Fibroblast of mammary gland (primary cell): ENCODE data around the gene MED16.
A peak's percentile ranks its signal among the peaks of the same experiment; 100 is the strongest.

Experiments
- DNase-seq: peaks from one replicate; pipeline ENCODE4 v3.0.0-alpha.2; 2010; ENCODE audit warnings: low read depth
- H3K4me3 ChIP-seq: 2 replicates; pipeline ENCODE4 v1.5.1; 2011; ENCODE audit warnings: low read depth, mild to moderate bottlenecking, low read length, moderate library complexity; ENCODE audit not compliant: control insufficient read depth
- TF ChIP-seq, protein P1 (sequence below): conservative IDR thresholded peaks from 2 replicates; pipeline ENCODE4 v1.5.1; 2011; ENCODE audit warnings: low read depth, low read length, inconsistent platforms; ENCODE audit not compliant: control insufficient read depth, insufficient read depth

The MED16 gene

DNA sequence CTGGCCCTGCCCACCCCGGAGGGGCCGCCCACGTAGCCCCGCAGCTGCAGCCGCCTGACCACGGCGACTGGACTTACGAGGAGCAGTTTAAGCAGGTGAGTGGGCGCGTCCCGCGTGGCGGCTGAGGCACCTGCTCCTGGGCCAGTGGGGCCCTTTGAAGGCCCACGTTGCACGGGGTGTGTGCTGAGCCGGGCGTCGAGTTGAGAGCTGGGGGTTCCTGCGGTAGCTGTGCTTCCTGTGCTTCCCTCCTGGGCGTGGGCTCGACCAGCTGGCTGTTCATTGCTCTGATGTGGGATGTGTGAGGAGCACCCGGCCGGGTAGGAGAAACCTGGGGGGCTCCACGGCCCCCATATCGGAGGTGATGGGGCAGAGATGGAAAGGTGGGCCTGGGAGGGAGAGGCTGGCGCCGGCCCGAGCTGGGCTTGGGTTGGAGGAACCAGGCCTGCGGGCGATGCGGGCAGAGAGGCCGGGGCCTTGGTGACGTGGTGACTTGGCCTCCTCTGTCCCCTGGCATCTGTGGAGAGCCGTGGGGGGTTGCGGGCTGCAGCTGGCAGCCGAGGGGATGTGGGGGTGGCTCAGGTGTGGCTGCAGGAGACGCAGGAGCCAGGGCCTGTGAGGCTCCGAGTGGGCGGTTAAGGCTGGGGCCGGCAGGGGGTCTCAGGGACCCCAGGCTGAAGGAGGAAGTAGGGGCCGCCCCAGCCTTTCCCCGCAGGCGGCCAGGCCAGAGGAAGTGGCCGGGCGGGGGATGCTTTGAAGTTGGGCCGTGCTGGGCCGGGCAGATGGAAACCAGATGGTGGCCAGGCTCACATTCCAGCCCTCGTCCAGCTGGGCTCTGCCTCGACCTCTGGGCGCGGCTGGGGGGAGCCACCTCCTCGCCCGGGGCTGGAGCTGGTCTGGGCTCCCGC, 39.9 kb upstream of the MED16 start:
- peak; percentile 93 for DNase-seq
- H3K4me3 ChIP-seq, result peak overlapping the region; percentile 19
- TF ChIP-seq, protein P1, sequence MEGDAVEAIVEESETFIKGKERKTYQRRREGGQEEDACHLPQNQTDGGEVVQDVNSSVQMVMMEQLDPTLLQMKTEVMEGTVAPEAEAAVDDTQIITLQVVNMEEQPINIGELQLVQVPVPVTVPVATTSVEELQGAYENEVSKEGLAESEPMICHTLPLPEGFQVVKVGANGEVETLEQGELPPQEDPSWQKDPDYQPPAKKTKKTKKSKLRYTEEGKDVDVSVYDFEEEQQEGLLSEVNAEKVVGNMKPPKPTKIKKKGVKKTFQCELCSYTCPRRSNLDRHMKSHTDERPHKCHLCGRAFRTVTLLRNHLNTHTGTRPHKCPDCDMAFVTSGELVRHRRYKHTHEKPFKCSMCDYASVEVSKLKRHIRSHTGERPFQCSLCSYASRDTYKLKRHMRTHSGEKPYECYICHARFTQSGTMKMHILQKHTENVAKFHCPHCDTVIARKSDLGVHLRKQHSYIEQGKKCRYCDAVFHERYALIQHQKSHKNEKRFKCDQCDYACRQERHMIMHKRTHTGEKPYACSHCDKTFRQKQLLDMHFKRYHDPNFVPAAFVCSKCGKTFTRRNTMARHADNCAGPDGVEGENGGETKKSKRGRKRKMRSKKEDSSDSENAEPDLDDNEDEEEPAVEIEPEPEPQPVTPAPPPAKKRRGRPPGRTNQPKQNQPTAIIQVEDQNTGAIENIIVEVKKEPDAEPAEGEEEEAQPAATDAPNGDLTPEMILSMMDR, result no peak

DNA sequence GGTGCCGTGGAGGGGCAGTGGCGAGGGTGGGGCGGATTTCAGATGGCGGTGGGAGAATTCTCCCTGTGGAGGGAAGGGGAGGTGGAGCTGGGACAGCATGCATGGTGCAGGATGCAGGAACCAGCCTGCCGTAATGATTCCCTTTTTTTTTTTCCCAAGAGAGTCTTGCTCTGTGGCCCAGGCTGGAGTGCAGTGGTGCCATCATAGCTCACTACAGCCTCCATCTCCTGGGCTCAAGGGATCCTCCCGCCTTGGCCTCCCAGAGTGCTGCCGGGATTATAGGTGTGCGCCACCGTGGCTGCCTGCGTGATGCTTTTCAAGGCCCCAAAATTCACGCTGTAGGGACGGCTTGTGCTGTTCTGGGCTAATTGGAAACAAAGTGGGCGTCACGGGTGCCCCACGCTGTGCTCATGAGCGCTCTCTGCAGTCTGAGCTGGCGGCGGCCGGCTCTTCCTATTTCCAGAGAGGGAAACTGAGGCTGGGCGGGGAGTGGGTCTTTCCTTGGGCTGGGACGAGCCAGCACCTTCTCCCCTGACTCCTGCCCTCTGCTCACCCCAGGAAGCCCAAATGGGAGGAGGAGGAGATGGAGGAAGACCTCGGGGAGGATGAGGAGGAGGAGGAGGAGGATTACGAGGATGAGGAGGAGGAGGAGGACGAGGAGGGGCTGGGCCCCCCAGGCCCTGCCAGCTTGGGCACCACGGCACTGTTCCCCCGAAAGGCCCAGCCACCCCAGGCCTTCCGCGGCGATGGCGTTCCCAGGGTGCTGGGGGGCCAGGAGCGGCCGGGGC, 39.1 kb upstream of the MED16 start:
- DNase-seq, result no peak
- no peak overlapping the region for H3K4me3 ChIP-seq
- TF ChIP-seq, protein P1, result no peak

DNA sequence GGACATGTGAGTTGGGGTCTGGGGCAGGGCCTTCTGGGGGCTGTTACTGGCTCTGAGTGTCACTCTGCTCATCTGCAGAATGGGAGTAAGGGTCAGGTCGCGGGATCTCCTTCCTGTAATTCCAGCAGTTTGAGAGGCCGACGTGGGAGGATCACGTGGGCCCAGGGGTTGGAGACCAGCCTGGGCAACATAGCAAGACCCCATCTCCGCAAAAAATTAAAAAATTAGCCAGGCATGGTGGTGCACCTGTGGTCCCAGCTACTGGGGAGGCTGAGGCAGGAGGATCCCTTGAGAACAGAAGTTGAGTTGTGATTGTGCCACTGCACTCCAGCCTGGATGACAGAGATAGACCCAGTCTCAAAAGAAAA, 36.9 kb upstream of the MED16 start:
- no peak overlapping the region for H3K4me3 ChIP-seq
- DNase-seq, result no peak
- TF ChIP-seq, protein P1, result no peak

DNA sequence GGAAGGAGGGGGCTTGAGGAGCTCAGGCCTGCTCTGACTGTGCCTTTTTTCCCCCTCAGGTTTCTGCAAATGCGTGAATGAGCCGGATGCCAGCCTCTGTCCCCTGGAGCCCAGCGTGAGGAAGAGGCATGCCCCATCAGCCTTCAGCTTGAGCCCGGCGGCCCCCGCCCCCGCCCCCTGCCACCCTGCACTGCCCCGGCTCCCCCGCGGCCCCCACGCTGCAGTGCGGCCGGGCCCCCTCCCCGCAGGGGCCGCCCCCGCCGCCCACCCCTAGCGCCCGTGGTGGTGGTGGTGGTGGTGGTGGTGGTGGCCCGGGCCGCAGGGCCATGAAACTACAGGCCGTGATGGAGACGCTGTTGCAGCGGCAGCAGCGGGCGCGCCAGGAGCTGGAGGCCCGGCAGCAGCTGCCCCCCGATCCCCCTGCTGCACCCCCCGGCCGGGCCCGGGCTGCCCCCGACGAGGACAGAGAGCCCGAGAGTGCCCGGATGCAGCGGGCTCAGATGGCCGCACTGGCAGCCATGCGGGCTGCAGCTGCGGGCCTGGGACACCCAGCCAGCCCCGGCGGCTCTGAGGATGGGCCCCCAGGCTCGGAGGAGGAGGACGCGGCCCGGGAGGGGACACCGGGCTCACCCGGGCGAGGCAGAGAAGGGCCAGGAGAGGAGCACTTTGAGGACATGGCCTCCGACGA, 36.4 kb upstream of the MED16 start:
- no peak for DNase-seq
- TF ChIP-seq, protein P1, result no peak
- no peak overlapping the region for H3K4me3 ChIP-seq

DNA sequence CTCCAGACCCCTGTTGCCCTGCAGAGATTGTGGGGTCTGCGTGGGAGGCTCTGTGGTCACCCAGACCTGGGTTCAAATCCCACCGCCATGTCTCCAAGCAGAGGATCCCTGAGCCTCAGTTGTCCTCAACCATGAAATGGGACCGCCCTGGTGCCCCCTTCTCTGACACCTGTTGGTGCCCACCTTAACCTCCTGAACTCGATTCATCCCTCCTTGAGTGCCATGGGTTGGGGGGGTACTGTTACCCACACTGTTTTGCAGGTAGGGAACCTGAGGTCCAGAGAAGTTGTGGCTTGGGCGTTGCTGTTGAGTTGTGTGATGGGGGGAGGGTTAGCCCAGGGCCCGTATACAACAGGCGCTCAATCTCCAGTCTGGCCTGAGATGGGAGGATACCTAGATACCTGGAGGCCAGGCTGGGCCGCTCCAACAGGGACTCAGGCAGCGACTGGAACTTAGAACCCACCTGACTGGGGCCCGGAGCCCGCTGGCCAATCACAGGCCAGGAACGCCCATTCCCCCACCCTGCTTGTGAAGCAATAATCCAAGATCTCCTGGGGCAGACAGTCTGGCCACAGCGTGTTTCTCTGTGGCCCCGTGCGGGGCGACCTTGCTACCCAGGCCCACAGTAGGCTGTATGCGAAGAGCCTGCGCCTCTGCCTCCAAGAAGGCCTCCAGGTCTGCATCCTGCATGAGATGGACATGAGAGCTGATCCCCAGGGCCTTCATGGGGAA, 35.6 kb upstream of the MED16 start:
- TF ChIP-seq, protein P1, result no peak
- no peak for DNase-seq
- H3K4me3 ChIP-seq, result no peak overlapping the region
